Erythroblast (primary cell): ENCODE data around the gene PLEKHA4.

Source experiments
- GATA1 ChIP-seq: IDR thresholded peaks from 2 replicates; pipeline ENCODE4 v1.6.1; 2011; ENCODE audit warnings: low read depth, mild to moderate bottlenecking, control low read depth, low read length, moderate library complexity
- POLR2A ChIP-seq: IDR thresholded peaks from 2 replicates; pipeline ENCODE4 v1.6.1; 2011; ENCODE audit warnings: mild to moderate bottlenecking, low read length

DNA sequence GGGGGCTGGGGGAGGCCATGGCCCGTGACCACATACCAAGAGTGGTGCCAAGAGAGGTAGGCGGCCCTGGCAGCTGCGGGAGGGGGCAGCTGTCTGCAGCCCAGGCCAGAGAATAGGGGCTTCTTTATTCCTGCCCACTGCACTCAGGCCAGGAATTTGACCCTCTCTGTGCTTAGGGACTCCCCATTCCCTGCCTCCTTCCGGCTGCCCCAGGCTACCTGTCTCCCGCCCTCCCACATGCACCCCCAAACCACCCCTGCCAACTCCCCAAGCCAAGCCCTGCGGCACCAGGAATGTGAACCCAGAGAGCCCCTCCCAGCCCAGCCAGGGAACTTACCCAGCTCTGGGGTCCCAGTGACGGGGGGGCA, 687 bp downstream of the PLEKHA4 start:
- TF ChIP-seq POLR2A (no peak), GATA1 (no peak)
